H1 (cell line): ENCODE data around the gene CFAP74. TPM values are rescaled to one million over a fixed set of nuclear protein-coding genes. Genes with fewer than 3 reads are reported as not detected.

Experiments
- CTCF ChIA-PET: fragments of 300-600 bp; sonication (Branson Sonifier 250); formaldehyde crosslinking; loops from one replicate; lab custom pipeline; 2021; ENCODE audit not compliant: partially characterized antibody; lab: Charles Lee
- POLR2A ChIA-PET: fragments of 300-600 bp; sonication (Branson Sonifier 250); formaldehyde crosslinking; loops from one replicate; lab custom pipeline; 2021; ENCODE audit warnings: inconsistent platforms; ENCODE audit not compliant: partially characterized antibody; lab: Charles Lee
- DNase-seq, 2 experiments: peaks; one replicate each; pipeline versions ENCODE4 v3.0.0 to v3.0.0-alpha.2; 2010 to 2022; ENCODE audit warnings: low spot score in 2 of 2, low read depth in 1 of 2, mixed read lengths in 1 of 2
- FAIRE-seq: peaks from 2 replicates; lab custom pipeline; 2011; peaks lifted over from hg19 to GRCh38; lab: Jason Lieb, UNC
- H2AFZ ChIP-seq: 2 replicates; pipeline ENCODE4 v1.8.1; 2012; ENCODE audit warnings: low read length, inconsistent platforms
- H2AK5ac ChIP-seq: 2 replicates; pipeline ENCODE4 v1.6.1; 2013; ENCODE audit warnings: low read depth, low read length
- H2BK120ac ChIP-seq: replicated peaks from 2 replicates; pipeline ENCODE3; 2013; ENCODE audit warnings: low read depth, low read length, inconsistent platforms
- H2BK12ac ChIP-seq: 2 replicates; pipeline ENCODE4 v1.6.1; 2013; ENCODE audit warnings: low read depth, low read length
- H2BK15ac ChIP-seq: 2 replicates; pipeline ENCODE4 v1.6.1; 2013; ENCODE audit warnings: low read length
- H2BK20ac ChIP-seq: 2 replicates; pipeline ENCODE4 v1.6.1; 2013; ENCODE audit warnings: low read length
- H2BK5ac ChIP-seq: 2 replicates; pipeline ENCODE4 v1.6.1; 2013; ENCODE audit warnings: low read depth, low read length
- H3K14ac ChIP-seq: 2 replicates; pipeline ENCODE4 v1.6.1; 2013; ENCODE audit warnings: inconsistent platforms; ENCODE audit not compliant: insufficient read length
- H3K18ac ChIP-seq: 2 replicates; pipeline ENCODE4 v1.6.1; 2013; ENCODE audit warnings: low read length; ENCODE audit errors: extremely low read depth
- H3K23ac ChIP-seq: 2 replicates; pipeline ENCODE4 v1.6.1; 2013; ENCODE audit warnings: inconsistent platforms; ENCODE audit not compliant: insufficient read length
- H3K23me2 ChIP-seq: 2 replicates; pipeline ENCODE4 v1.6.1; 2013; ENCODE audit warnings: low read depth, low read length
- H3K27ac ChIP-seq: 2 replicates; pipeline ENCODE4 v1.6.1; 2011; ENCODE audit warnings: low read depth, low read length, inconsistent platforms
- H3K27me3 ChIP-seq, 4 experiments: replicated peaks in 1 of 4; 1 replicate in 1 of 4; 2 replicates in 3 of 4; pipeline versions ENCODE4 v1.6.1 to v1.8.1; 2011 to 2013; ENCODE audit warnings: low read length in 3 of 4, mild to moderate bottlenecking in 3 of 4, inconsistent platforms in 2 of 4, mixed read lengths in 2 of 4, moderate library complexity in 1 of 4; ENCODE audit not compliant: control insufficient read depth in 3 of 4, insufficient read depth in 3 of 4; ENCODE audit errors: extremely low read depth in 1 of 4
- H3K36me3 ChIP-seq, 4 experiments: 2 replicates each; pipeline versions ENCODE4 v1.6.1 to v1.8.1; 2011 to 2013; ENCODE audit warnings: mild to moderate bottlenecking in 4 of 4, low read length in 3 of 4, moderate library complexity in 2 of 4, control low read depth in 1 of 4, inconsistent platforms in 1 of 4; ENCODE audit not compliant: insufficient read depth in 4 of 4, control insufficient read depth in 2 of 4
- H3K4ac ChIP-seq: replicated peaks from 2 replicates; pipeline ENCODE3; 2013; ENCODE audit warnings: low read length, low read depth, mixed read lengths, inconsistent platforms; ENCODE audit not compliant: insufficient read length
- H3K4me1 ChIP-seq, 4 experiments: replicated peaks in 1 of 4; 1 replicate in 1 of 4; 2 replicates in 3 of 4; pipeline versions ENCODE4 v1.6.1 to v1.8.1; 2011 to 2013; ENCODE audit warnings: low read length in 3 of 4, inconsistent platforms in 2 of 4, mixed read lengths in 1 of 4; ENCODE audit not compliant: insufficient read depth in 4 of 4, control insufficient read depth in 3 of 4
- H3K4me2 ChIP-seq, 2 experiments: 2 replicates each; pipeline versions ENCODE4 v1.6.1 to v1.8.1; 2011 to 2013; ENCODE audit warnings: low read depth in 2 of 2, low read length in 2 of 2, control low read depth in 1 of 2, inconsistent platforms in 1 of 2, mild to moderate bottlenecking in 1 of 2; ENCODE audit not compliant: insufficient read depth in 1 of 2
- H3K4me3 ChIP-seq, 4 experiments: fragments of 200-600, 300-600 bp in 1 of 4; sonication (generic), shearing (Covaris generic), sonication (Bioruptor Twin) in 1 of 4; 2 replicates each; pipeline versions ENCODE4 v1.5.1 to v1.8.1; 2011 to 2016; ENCODE audit warnings: low read length in 4 of 4, low read depth in 3 of 4, control low read depth in 2 of 4, inconsistent platforms in 2 of 4, mild to moderate bottlenecking in 2 of 4, mixed read lengths in 1 of 4, moderate library complexity in 1 of 4; ENCODE audit not compliant: insufficient read depth in 2 of 4; ENCODE audit errors: extremely low read depth in 1 of 4
- H3K56ac ChIP-seq: replicated peaks from 2 replicates; pipeline ENCODE3; 2013; ENCODE audit warnings: low read depth, mild to moderate bottlenecking, mixed read lengths, low read length, inconsistent platforms; ENCODE audit not compliant: insufficient read length
- H3K79me1 ChIP-seq: 2 replicates; pipeline ENCODE4 v1.6.1; 2013; ENCODE audit warnings: low read depth, low read length, control low read depth
- H3K79me2 ChIP-seq, 2 experiments: 2 replicates each; pipeline versions ENCODE4 v1.6.1 to v1.8.1; 2012 to 2013; ENCODE audit warnings: low read length in 2 of 2, mild to moderate bottlenecking in 2 of 2, inconsistent platforms in 1 of 2; ENCODE audit not compliant: insufficient read depth in 2 of 2, control insufficient read depth in 1 of 2
- H3K9ac ChIP-seq, 4 experiments: replicated peaks in 1 of 4; 1 replicate in 1 of 4; 2 replicates in 3 of 4; pipeline versions ENCODE4 v1.6.1 to v1.8.1; 2011 to 2013; ENCODE audit warnings: low read depth in 3 of 4, low read length in 3 of 4, control low read depth in 2 of 4, mild to moderate bottlenecking in 2 of 4, moderate library complexity in 2 of 4, inconsistent platforms in 1 of 4; ENCODE audit errors: extremely low read depth in 1 of 4
- H3K9me3 ChIP-seq, 2 experiments: 2 replicates each; pipeline versions ENCODE4 v1.6.1 to v1.8.1; 2012 to 2013; ENCODE audit warnings: mild to moderate bottlenecking in 2 of 2, moderate library complexity in 2 of 2, control low read depth in 1 of 2, inconsistent platforms in 1 of 2, low read depth in 1 of 2, low read length in 1 of 2, mixed read lengths in 1 of 2; ENCODE audit not compliant: insufficient read depth in 2 of 2
- H4K20me1 ChIP-seq, 2 experiments: replicated peaks in 1 of 2; 2 replicates each; pipeline versions ENCODE3 to v1.8.1; 2011 to 2013; ENCODE audit warnings: inconsistent platforms in 2 of 2, low read length in 2 of 2, mild to moderate bottlenecking in 1 of 2; ENCODE audit not compliant: insufficient read depth in 2 of 2, control insufficient read depth in 1 of 2
- H4K5ac ChIP-seq: 2 replicates; pipeline ENCODE4 v1.6.1; 2013; ENCODE audit warnings: low read length, low read depth, mixed read lengths, inconsistent platforms; ENCODE audit not compliant: insufficient read length
- H4K8ac ChIP-seq: 2 replicates; pipeline ENCODE4 v1.8.0; 2013; ENCODE audit warnings: mild to moderate bottlenecking, moderate library complexity, low read length, inconsistent platforms; ENCODE audit not compliant: insufficient read depth; ENCODE audit errors: extremely low read depth
- H4K91ac ChIP-seq: replicated peaks from 2 replicates; pipeline ENCODE3; 2013; ENCODE audit warnings: low read length, mixed read lengths, inconsistent platforms; ENCODE audit not compliant: insufficient read length
- KDM4A ChIP-seq: IDR thresholded peaks from one replicate; pipeline ENCODE4 v1.7.1; 2012; ENCODE audit warnings: low read depth, mild to moderate bottlenecking, moderate library complexity, low read length, inconsistent platforms; ENCODE audit not compliant: severe bottlenecking
- WGBS, 2 experiments: shearing (Covaris generic) in 1 of 2; methylation state at CpG; one replicate each; pipeline versions ENCODE4 v1.1.6 to v1.1.7; 2013 to 2015; ENCODE audit warnings: low lambda C conversion rate in 2 of 2, mixed read lengths in 2 of 2, inconsistent platforms in 1 of 2, low coverage in 1 of 2, missing lambda C conversion rate in 1 of 2; ENCODE audit not compliant: insufficient replicate concordance in 2 of 2, insufficient coverage in 1 of 2, insufficient read length in 1 of 2; ENCODE audit errors: extremely low coverage in 1 of 2, missing lambda C conversion rate in 1 of 2; 5-methylcytosine and 5-hydroxymethylcytosine counted together
- polyA plus RNA-seq, 7 experiments: library from polyadenylated mRNA; depleted of rRNA in 3 of 7; stranded (reverse) in 5 of 7; unstranded in 2 of 7; fragments of >200 nt in 5 of 7; fragments of 200-250 nt in 2 of 7; gene quantifications; 1 replicate in 5 of 7; 2 replicates in 1 of 7; 4 replicates in 1 of 7; pipeline versions ENCODE4 v1.2.1 to v1.2.3, GENCODE V29; 2011 to 2013; ENCODE audit warnings: missing spikeins in 2 of 7, mixed read lengths in 2 of 7
- total RNA-seq: library from RNA; stranded (reverse); fragmentation: NEBNext Ultra II Directional; extraction: Animal tissue kit (Norgen Biotek cat#: 25700); gene quantifications from 2 replicates; pipeline ENCODE4 v1.2.1, GENCODE V29; 2021

The CFAP74 gene
- total and polyA plus RNA-seq, 2 of the 8 experiments (the other 6 are each of a cell fraction or from before 2014, with no cell fraction given), result 0.09 to 0.20 TPM

DNA sequence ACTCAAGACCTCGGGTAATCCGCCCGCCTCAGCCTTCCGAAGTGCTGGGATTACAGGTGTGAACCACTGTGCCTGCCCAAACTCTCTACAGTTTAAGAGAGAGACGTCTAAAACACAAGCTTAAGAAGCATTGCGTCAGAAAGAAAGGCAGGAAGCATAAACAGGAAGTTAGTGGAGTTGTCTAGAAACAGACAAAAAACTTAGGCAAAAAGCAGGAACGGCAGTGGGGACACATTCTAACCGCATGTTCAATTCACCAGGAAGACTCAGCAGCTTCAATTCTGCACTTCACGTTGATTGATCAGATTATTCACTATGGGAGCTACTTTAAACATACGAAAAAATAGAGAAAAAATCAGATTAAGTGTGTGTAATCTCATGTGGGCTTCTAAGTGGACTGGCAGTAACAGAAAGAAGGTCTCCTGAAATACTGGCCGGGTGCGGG, 7.4 kb downstream of the CFAP74 start:
- H2AK5ac ChIP-seq, result peak overlapping the region; percentile 24; the same call in 1 of the 2 replicates
- H2BK120ac ChIP-seq, result no peak overlapping the region
- no peak overlapping the region for H2AFZ ChIP-seq
- no peaks in the 10 kb centered on the region for H3K4me1 ChIP-seq
- H4K91ac ChIP-seq, result no peak overlapping the region
- no peak overlapping the region for H4K5ac ChIP-seq
- H3K4me2 ChIP-seq, result no peak overlapping the region
- no peak overlapping the region for H2BK15ac ChIP-seq
- H2BK5ac ChIP-seq, result no peak overlapping the region
- H3K27ac ChIP-seq, result no peak overlapping the region
- no peaks in the 10 kb centered on the region for H3K9me3 ChIP-seq
- no peak overlapping the region for H3K56ac ChIP-seq
- H3K27me3 ChIP-seq, result no peaks in the 10 kb centered on the region
- H3K4me3 ChIP-seq, result no peak overlapping the region
- no peaks in the 10 kb centered on the region for H3K79me2 ChIP-seq
- no peaks in the 10 kb centered on the region for H3K23me2 ChIP-seq
- WGBS, 2 experiments, result 92% methylated on average over 12 of the region's 12 CpGs; no CpG with 5 or more reads in 1 of the 2 experiments
- H3K23ac ChIP-seq, result no peak overlapping the region
- no peak overlapping the region for H3K9ac ChIP-seq
- H3K14ac ChIP-seq, result no peak overlapping the region
- no peak overlapping the region for H3K18ac ChIP-seq
- H3K4ac ChIP-seq, result no peak overlapping the region
- ChIA-PET POLR2A (interaction anchor here (0.6 kb wide), 1 partner anchor 115 kb away, joined by 3 read pairs; no protein-coding TSS in a partner anchor), CTCF (interaction anchor here (1.0 to 3.6 kb wide), 5 partner anchors 17 to 52 kb away, joined by 3 to 16 read pairs (median 6); no protein-coding TSS in a partner anchor)
- H2BK12ac ChIP-seq, result 0 out of 2 replicates have a peak overlapping the region, but pooled peaks have one; percentile 27
- H4K8ac ChIP-seq, result no peak overlapping the region
- no peak for TF ChIP-seq KDM4A
- no peak overlapping the region for H2BK20ac ChIP-seq
- no peaks in the 10 kb centered on the region for H3K36me3 ChIP-seq
- H3K79me1 ChIP-seq, result no peaks in the 10 kb centered on the region
- DNase-seq (no peak), FAIRE-seq (no peak)
- H4K20me1 ChIP-seq, result no peaks in the 10 kb centered on the region
